GM18858 (cell line): Measurements from ENCODE around the gene MRNIP.
"Not testable (repeated sequence)": the region's sequence is repeated elsewhere in the genome, so short reads cannot be mapped to it uniquely, and the experiment has no call there.

ENCODE experiments used
- ATAC-seq: cut with Tn5 transposase; IDR thresholded peaks from one replicate; pipeline ENCODE4 v1.9.1; 2021; ENCODE audit not compliant: unreplicated experiment

Gene MRNIP

DNA sequence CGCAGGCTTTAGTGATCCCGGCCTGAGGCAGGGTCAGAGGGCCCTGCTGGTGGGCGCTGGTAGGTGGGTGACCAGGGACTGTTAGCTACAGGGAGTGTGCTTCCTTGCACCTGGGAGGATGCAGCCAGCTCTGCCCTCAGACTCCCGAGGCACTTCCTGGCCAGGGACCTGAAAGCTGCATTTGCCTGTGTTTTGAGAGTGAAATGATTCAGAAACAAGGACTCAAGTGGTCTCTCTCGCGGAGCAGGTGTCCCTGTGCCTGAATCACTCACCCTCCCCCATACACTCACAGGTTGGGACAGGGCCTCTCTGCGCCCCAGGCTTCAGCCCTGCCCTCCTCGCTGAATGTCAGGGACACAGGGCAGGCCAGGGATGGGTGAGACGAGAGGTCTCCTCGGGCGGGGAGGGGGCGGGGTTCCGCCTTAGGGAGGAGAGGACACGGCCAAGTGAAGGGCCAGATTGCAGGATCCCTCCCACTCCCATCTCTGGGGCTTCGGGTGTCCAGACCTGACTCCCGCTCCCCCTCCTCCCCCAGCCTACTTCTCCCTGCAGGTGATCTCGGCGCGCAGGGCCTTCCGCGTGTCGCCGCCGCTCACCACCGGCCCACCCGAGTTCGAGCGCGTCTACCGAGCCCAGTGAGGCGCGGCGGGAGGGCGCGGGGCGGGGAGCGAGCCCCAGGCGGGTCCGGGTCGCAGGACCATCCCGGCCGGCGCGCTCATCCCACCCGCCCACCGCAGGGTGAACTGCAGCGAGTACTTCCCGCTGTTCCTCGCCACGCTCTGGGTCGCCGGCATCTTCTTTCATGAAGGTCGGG, 63.4 kb downstream of the MRNIP start:
- ATAC-seq, result no peak

DNA sequence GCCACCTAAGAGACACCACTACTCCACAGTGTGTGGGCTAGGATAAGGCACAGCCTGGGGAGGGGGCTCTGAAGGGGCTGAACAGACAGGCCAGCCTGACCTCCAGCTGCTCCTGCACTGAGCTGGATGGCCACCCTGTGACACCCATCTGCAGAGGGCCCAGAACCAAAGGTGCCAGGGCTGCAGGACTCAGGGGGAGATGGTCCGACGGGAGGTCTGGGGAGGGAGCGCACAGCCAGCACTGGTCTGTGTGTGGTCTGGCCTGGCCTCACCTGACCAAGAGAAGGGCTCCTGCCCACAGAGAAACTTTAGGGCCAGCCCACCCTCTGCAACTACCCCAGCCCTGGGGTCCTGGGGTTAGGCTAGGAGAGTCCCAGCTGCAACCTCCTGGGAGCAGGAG, 64.0 kb downstream of the MRNIP start:
- no peak for ATAC-seq

DNA sequence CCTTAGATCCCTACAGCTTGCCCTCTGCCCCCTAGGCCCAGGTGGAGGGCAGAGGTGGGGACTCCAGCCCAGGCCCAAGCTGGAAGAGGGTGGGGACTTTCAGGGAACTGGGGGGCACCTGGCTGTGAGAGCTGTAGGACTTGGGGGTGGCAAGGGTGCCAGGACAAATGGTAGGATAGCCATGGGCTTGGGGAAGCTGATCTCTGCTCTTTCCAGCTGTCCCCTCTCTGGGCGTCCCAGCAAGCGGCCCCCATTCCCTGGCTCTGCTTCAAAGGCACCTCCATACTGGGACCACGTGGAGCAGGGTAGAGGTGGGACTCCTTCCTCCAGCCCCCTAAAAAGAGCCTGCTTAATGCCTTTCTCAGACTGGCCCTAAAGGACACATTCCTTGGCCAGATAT, 64.4 kb downstream of the MRNIP start:
- no peak for ATAC-seq

DNA sequence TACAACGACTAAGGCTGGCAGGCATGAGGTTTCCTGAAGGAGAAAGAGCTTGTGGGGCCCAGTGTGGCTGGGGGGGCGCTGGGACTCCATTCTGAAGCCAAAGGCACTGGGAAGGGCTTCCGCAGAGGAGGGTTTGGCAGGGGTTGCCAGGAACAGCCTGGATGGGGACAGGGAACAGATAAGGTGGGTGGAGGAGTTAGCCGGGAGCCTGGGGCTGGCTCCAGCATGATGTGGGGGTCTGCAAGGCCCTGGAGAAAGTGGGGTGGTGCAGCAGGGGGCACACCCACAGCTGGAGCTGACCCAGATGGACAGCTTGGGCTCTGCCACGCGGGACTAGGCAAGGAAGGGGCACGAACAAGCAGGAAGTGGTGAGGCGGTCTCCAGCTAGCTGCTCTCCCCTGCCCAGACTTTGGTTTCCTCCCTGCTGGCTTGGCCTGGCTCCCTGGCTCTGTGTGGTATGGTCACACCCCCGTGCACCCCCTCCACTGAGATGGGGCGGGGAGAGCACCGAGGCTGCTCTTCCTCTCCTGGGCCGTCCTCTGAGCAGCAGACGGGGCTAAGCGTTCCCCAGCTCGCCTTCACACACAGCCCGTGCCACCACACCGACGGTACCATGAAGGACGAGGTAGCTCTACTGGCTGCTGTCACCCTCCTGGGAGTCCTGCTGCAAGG, 65.0 kb downstream of the MRNIP start, which contains the start of gene LTC4S:
TSS of gene LTC4S (plus strand) at position 519 of the 672 bp plus-strand sequence. CDS start at position 614, 95 bp downstream.
- ATAC-seq, result no peak

DNA sequence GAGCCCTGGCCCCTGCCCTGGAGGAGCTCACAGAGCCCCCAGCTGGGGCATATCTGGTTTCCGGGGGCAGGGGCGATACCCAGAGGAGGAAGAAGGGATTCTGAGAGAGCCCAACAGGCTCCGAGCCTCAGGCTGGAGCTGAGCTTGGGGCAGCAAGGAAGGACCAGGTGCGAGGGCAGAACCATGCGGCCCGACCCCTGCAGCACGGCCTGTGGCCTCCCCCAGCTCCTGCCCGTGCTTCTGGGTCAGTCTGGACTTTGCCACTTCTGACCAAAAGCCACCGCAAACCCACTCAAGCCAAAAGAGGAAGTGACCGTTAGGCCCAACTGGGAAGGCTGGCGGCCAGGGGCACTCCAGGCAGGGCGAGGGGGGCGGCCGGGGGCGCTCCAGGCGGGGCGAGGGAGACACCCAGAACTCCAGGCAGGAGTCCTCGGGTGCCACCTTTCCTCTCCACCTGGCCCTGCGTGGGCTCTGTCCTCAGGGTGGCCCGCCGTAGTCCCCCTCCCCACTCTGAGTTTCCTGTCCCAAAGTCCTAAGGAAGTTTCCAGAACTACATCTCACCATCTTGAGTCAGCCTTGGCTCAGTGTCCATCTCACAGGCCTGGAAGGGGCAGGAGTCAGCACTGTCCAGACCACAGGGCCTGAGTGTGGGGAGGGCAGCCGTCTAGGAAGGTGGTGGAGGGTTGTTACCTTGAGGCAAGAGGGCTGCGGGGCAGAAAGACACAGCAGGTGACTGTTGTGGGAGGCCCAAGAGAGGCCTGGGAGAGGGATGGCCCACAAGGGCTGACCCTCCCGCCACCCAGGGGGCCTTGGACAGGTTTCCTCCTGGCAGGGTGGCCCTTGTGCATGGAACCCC, 65.8 kb downstream of the MRNIP start:
- ATAC-seq, result no peak

DNA sequence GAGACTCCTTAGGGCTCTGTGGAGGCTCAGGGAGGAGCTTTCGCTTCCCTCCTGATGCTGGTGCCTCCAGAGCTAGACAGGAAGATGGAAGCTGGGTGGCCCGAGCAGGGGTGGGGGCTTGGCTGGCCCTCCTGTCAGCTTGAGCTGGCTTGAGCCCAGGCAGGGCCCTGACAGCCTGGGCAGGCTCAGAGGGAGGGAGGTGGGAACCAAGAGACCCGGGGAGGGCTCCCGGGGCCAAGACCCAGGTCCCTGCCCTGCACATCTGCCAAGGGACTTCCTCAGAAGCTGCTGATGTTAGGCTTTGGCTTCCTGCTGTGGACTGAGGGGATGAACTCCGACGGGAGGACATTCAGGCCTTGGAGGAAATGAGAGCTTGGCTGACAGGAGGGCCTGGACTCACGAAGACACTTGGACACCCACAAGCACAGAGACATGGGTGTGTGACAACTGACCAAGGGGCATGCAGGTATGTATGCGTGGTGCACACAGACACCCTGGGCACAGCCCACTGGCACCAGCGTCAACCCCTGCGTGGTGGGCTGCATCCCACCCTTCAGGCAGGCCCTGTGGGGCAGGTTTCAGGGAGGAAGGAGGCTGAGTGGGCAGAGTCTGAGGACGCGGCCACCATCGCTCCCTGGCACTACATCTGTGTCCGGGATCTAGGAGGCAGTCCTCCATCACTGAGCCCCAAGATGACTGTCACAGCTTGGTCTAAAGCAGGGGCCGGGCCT, 66.6 kb downstream of the MRNIP start:
- ATAC-seq, result no peak

DNA sequence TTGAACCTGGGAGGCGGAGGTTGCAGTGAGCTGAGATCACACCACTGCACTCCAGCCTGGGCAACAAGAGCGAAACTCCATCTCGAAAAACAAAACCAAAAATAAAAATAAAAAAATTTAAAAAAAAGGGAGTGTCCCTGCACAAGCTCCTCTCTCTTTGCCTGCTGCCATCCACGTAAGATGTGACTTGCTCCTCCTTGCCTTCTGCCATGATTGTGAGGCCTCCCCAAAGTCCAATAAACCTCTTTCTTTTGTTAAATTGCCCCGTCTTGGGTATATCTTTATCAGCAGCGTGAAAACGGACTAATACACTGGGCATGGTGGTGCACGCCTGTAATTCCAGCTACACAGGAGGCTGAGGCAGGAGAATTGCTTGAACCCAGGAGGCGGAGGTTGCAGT, 69.3 kb downstream of the MRNIP start:
- ATAC-seq, result not testable (repeated sequence)

DNA sequence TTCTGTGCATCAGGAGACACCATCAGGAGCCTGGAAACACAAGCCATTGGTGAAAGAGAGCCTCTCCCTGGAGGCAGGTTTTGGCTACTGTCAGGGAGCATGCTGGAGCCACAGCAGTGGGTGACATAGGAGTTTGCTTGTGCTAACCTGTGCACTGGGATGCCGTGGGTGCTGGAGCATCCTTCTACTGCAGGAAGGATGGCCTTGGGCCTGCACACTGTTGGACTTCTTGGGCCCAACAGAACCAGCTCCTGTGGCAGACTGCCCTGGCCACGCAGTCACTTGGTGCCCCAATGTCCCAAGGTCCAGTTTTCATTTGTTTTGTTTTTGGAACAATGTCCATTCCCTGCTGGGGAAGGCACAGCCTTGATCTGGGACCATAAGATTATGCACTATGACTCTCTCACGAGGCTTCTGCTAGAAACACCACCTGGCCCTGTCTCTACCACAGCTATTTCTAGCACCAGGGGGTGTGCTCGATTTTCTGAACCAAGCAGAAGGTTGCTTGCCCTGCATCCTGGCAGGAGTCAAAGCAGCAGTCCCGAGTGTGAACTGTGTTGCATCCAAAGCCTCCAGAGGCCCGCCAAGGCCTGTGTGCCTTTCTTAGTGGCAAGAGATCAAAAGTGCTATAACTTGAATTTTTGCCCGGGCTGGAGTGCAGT, 70.3 kb downstream of the MRNIP start:
- ATAC-seq, result no peak
